ENCODE results near the gene TRIM39.
"Not testable (repeated sequence)": the region's sequence is repeated elsewhere in the genome, so short reads cannot be mapped to it uniquely, and the experiment has no call there.

TRIM39 gene

DNA sequence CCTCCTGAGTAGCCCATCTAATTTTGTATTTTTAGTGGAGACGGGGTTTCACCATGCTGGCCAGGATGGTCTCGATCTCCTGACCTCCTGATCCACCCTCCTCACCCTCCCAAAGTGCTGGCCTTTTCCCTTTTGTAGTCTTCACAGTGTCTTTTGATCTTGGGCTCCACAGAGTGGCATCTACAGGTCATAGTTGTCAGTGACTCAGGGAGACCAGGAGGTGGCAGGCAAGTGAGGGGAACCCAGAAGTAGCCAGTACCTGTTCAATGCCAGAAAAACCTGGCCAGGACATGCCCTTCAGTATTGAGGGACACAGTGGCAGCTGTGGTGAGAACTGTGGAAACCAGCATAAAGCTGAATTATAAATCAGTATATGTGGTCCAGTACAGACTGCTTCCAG, 37.9 kb downstream of the TRIM39 start:
- Mint-ChIP-seq H3K36me3 (ENCODE audit: low read depth) (no peaks in the 10 kb centered on the region), H3K4me1 (ENCODE audit: low read depth) (no peaks in the 10 kb centered on the region), H3K27ac (no peak overlapping the region), H3K4me3 (no peak overlapping the region), H3K27me3 (peaks cover 69% of the 10 kb centered on the region), H3K9me3 (peaks cover 3% of the 10 kb centered on the region)

DNA sequence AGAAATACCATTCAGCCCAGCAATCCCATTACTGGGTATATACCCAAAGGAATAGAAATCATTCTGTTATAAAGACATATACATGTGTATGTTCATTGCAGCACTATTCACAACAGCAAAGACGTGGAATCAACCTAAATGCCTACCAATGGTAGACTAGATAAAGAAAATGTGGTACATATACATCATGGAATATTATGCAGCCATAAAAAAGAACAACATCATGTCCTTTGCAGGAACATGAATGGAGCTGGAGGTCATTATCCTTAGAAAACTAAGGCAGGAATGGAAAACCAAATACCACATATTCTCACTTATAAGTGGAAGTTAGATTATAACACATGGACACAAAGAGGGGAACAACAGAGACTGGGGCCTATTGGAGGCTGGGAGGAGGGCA, 42.6 kb downstream of the TRIM39 start:
- H3K27ac Mint-ChIP-seq; H3K4me1 Mint-ChIP-seq (ENCODE audit: low read depth); H3K9me3 Mint-ChIP-seq; H3K36me3 Mint-ChIP-seq (ENCODE audit: low read depth); H3K4me3 Mint-ChIP-seq: not testable (repeated sequence)
- H3K27me3 Mint-ChIP-seq, result peaks cover 43% of the 10 kb centered on the region

DNA sequence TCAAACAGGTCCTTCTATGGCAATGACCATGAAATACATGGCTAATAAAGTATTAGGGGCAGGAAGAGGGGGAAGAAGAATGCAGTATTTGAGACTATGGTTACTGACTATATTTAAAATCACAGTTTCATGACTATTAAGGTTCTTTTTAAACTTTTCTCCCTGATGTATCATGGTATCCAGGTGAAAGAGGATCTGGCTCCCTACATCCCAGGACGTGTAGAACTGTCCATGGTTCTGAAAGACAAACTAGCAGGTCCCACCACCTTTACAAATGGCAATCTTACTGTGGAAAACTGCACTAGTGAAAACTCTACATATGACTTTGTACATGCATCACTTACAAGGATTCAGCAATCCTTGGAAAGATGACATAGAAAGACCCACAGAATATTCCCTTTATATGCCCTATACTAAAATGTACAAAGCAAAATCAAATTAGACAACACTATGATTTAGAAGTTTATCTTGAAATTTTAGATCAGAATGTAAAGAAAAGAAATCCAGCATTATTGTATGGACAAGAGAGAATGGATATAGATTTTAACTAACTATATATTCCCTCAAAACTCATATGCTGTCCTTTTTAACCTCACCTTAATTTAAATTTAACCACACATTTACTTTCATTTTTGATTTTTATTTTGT, 51.7 kb downstream of the TRIM39 start:
- no peak overlapping the region for H3K4me3 Mint-ChIP-seq
- no peaks in the 10 kb centered on the region for H3K4me1 Mint-ChIP-seq (ENCODE audit: low read depth)
- peaks cover 41% of the 10 kb centered on the region for H3K27me3 Mint-ChIP-seq
- H3K36me3 Mint-ChIP-seq (ENCODE audit: low read depth), result no peaks in the 10 kb centered on the region
- H3K27ac Mint-ChIP-seq, result no peak overlapping the region
- no peaks in the 10 kb centered on the region for H3K9me3 Mint-ChIP-seq

- H3K27ac Mint-ChIP-seq, result no peak overlapping the region
- peaks cover 56% of the 10 kb centered on the region for H3K27me3 Mint-ChIP-seq
- H3K36me3 Mint-ChIP-seq (ENCODE audit: low read depth), result no peaks in the 10 kb centered on the region
- H3K4me3 Mint-ChIP-seq, result no peak overlapping the region
- no peaks in the 10 kb centered on the region for H3K4me1 Mint-ChIP-seq (ENCODE audit: low read depth)
- H3K9me3 Mint-ChIP-seq, result no peaks in the 10 kb centered on the region
Measured at GRCh38 chr6:30380464-30380863, 53.7 kb downstream of the TRIM39 start.

DNA sequence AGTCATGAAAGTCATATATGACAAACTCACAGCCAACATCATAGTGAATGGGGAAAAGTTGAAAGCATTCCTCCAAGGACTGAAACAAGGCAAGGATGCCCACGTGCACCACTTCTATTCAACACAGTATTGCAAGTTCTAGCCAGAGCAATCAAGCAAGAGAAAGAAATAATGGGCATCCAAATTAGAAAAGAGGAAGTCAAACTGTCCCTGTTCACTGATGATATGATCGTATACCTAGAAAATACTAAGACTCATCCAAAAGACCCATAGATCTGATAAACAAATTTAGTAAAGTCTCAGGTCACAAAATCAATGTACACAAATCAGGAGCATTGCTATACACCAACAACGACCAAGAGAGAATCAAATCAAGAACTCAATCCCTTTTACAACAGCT, 59.4 kb downstream of the TRIM39 start:
- Mint-ChIP-seq H3K4me3 (no peak overlapping the region), H3K27ac (no peak overlapping the region), H3K36me3 (ENCODE audit: low read depth) (no peaks in the 10 kb centered on the region), H3K27me3 (peaks cover 79% of the 10 kb centered on the region), H3K4me1 (ENCODE audit: low read depth) (peaks cover 2% of the 10 kb centered on the region), H3K9me3 (no peaks in the 10 kb centered on the region)

DNA sequence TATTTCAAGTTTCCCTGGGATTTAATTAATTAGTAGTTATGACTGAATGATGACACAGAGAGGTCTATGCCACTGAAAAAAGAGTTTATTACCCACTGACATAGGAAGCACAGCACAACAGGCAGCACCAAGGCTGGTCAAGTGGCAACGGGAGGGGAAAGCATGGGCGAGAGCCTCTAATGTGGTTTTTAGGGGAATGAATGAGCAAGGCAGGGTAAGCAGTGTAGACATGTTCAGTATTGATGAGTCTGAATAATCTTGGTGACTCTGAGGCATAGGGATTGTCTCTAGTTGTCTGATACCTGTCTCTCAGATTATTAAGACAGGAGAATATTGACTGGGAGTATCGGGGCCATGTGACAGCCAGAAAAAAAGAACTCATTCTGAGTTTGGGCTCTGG, 64.5 kb downstream of the TRIM39 start:
- H3K9me3 Mint-ChIP-seq, result no peaks in the 10 kb centered on the region
- no peak overlapping the region for H3K4me3 Mint-ChIP-seq
- H3K4me1 Mint-ChIP-seq (ENCODE audit: low read depth), result peaks cover 6% of the 10 kb centered on the region
- H3K36me3 Mint-ChIP-seq (ENCODE audit: low read depth), result no peaks in the 10 kb centered on the region
- no peak overlapping the region for H3K27ac Mint-ChIP-seq
- peaks cover 75% of the 10 kb centered on the region for H3K27me3 Mint-ChIP-seq

All from stimulated activated naive CD8-positive, alpha-beta T cell treated with anti-CD3 and anti-CD28 coated beads, Interleukin-15, Interleukin-2, amounts not matched to agents 100 ng/mL and 50 ng/mL, for 24 hours (primary cell).